HG03457 (cell line): ENCODE results near the gene NDFIP1.
"Not testable (repeated sequence)": the region's sequence is repeated elsewhere in the genome, so short reads cannot be mapped to it uniquely, and the experiment has no call there.

Source experiments
- ATAC-seq: cut with Tn5 transposase; IDR thresholded peaks from one replicate; pipeline ENCODE4 v1.9.1; 2021; ENCODE audit warnings: moderate number of reproducible peaks; ENCODE audit not compliant: unreplicated experiment

Gene NDFIP1

GRCh38 chr5:142183561-142183960 lies 75.0 kb downstream of the NDFIP1 start:
- ATAC-seq = no peak

GRCh38 chr5:142184988-142185387 lies 76.4 kb downstream of the NDFIP1 start:
- no peak for ATAC-seq

GRCh38 chr5:142186514-142186856 lies 77.9 kb downstream of the NDFIP1 start:
- no peak for ATAC-seq

GRCh38 chr5:142186857-142187594 lies 78.4 kb downstream of the NDFIP1 start:
- ATAC-seq = no peak

GRCh38 chr5:142188691-142189090 lies 80.1 kb downstream of the NDFIP1 start:
- ATAC-seq = not testable (repeated sequence)

- ATAC-seq = no peak
Measured at GRCh38 chr5:142189813-142190212, 81.2 kb downstream of the NDFIP1 start.

- ATAC-seq = no peak
Measured at GRCh38 chr5:142191776-142192175, 83.2 kb downstream of the NDFIP1 start.

- ATAC-seq = no peak
Measured at GRCh38 chr5:142192286-142193113, 83.9 kb downstream of the NDFIP1 start.

GRCh38 chr5:142193114-142193428 lies 84.5 kb downstream of the NDFIP1 start:
- no peak for ATAC-seq

GRCh38 chr5:142197098-142197497 lies 88.5 kb downstream of the NDFIP1 start:
- no peak for ATAC-seq

GRCh38 chr5:142197781-142198180 lies 89.2 kb downstream of the NDFIP1 start:
- no peak for ATAC-seq

GRCh38 chr5:142199388-142199787 lies 90.8 kb downstream of the NDFIP1 start:
- ATAC-seq = no peak

- no peak for ATAC-seq
Measured at GRCh38 chr5:142200387-142200786, 91.8 kb downstream of the NDFIP1 start.

- no peak for ATAC-seq
Measured at GRCh38 chr5:142201471-142201887, 92.9 kb downstream of the NDFIP1 start.

GRCh38 chr5:142202282-142202681 lies 93.7 kb downstream of the NDFIP1 start:
- ATAC-seq = no peak
